SK-N-SH treated with all-trans-retinoic acid at 6 μM for 48 hours (cell line): ENCODE measurements around the gene HOXA13.

Source experiments
- ATAC-seq: fragments of 200-7000 bp; cut with Tn5 transposase; 3 replicates; pipeline ENCODE4 v1.9.1; 2020; ENCODE audit warnings: mild to moderate bottlenecking, moderate library complexity
- ARNTL ChIP-seq: fragments of 450-650 bp; formaldehyde crosslinking; IDR thresholded peaks from 2 replicates; pipeline ENCODE4 v1.5.0; 2020; ENCODE audit warnings: low read depth, mild to moderate bottlenecking, moderate library complexity, borderline replicate concordance
- BACH2 ChIP-seq: fragments of 250-450 bp; sonication (Bioruptor Pico); IDR thresholded peaks from 2 replicates; pipeline ENCODE4 v1.9.0; 2021; ENCODE audit warnings: mild to moderate bottlenecking, borderline replicate concordance
- CSDC2 ChIP-seq: fragments of 250-450 bp; sonication (Bioruptor Pico); IDR thresholded peaks from 2 replicates; pipeline ENCODE4 v1.5.0; 2020; ENCODE audit warnings: mild to moderate bottlenecking, moderate library complexity
- ESRRG ChIP-seq: fragments of 250-450 bp; sonication (Bioruptor Pico); IDR thresholded peaks from 2 replicates; pipeline ENCODE4 v1.6.1; 2021; ENCODE audit warnings: mild to moderate bottlenecking
- GLIS3 ChIP-seq: fragments of 250-450 bp; sonication (Bioruptor Pico); IDR thresholded peaks from 2 replicates; pipeline ENCODE4 v1.5.0; 2020; ENCODE audit warnings: mild to moderate bottlenecking, moderate library complexity
- ISL1 ChIP-seq: fragments of 250-450 bp; sonication (Bioruptor Pico); IDR thresholded peaks from 2 replicates; pipeline ENCODE4 v2.1.2; 2022; ENCODE audit warnings: mild to moderate bottlenecking, moderate library complexity
- OSR1 ChIP-seq: fragments of 250-450 bp; sonication (Bioruptor Pico); IDR thresholded peaks from 2 replicates; pipeline ENCODE4 v1.8.0; 2022; ENCODE audit warnings: moderate library complexity, mild to moderate bottlenecking, inconsistent platforms
- PPARA ChIP-seq: fragments of 250-450 bp; sonication (Bioruptor Pico); IDR thresholded peaks from 2 replicates; pipeline ENCODE4 v1.5.0; 2020; ENCODE audit warnings: mild to moderate bottlenecking, borderline replicate concordance
- RARB ChIP-seq: fragments of 250-450 bp; sonication (Bioruptor Pico); IDR thresholded peaks from 2 replicates; pipeline ENCODE4 v1.8.0; 2021; ENCODE audit warnings: mild to moderate bottlenecking, moderate library complexity
- SNAI2 ChIP-seq: fragments of 250-450 bp; sonication (Bioruptor Pico); IDR thresholded peaks from 2 replicates; pipeline ENCODE4 v1.5.0; 2020; ENCODE audit warnings: mild to moderate bottlenecking, moderate library complexity
- TCF4 ChIP-seq: fragments of 250-450 bp; sonication (Bioruptor Pico); IDR thresholded peaks from 2 replicates; pipeline ENCODE4 v1.8.0; 2021; ENCODE audit warnings: mild to moderate bottlenecking, moderate library complexity, borderline replicate concordance
- TOX ChIP-seq: fragments of 250-450 bp; sonication (Bioruptor Pico); IDR thresholded peaks from 2 replicates; pipeline ENCODE4 v1.8.0; 2021; ENCODE audit warnings: mild to moderate bottlenecking, moderate library complexity, borderline replicate concordance
- ZC3H10 ChIP-seq: fragments of 250-450 bp; sonication (Bioruptor Pico); IDR thresholded peaks from 2 replicates; pipeline ENCODE4 v1.5.1; 2021; ENCODE audit warnings: mild to moderate bottlenecking, moderate library complexity
- ZFP3 ChIP-seq: fragments of 250-450 bp; sonication (Bioruptor Pico); IDR thresholded peaks from 2 replicates; pipeline ENCODE4 v1.5.0; 2020; ENCODE audit warnings: mild to moderate bottlenecking, moderate library complexity
- ZFP30 ChIP-seq: fragments of 450-650 bp; formaldehyde crosslinking; IDR thresholded peaks from 2 replicates; pipeline ENCODE4 v1.5.0; 2022; ENCODE audit warnings: mild to moderate bottlenecking, moderate library complexity
- ZNF565 ChIP-seq: fragments of 450-650 bp; formaldehyde crosslinking; conservative IDR thresholded peaks from 2 replicates; pipeline ENCODE4 v1.5.0; 2020; ENCODE audit warnings: low read depth, mild to moderate bottlenecking, moderate library complexity
- ZNF70 ChIP-seq: fragments of 450-650 bp; formaldehyde crosslinking; IDR thresholded peaks from 2 replicates; pipeline ENCODE4 v1.5.0; 2020; ENCODE audit warnings: mild to moderate bottlenecking, moderate library complexity
- ZNF8 ChIP-seq: fragments of 450-650 bp; formaldehyde crosslinking; IDR thresholded peaks from 2 replicates; pipeline ENCODE4 v1.5.0; 2020; ENCODE audit warnings: mild to moderate bottlenecking, moderate library complexity
- TF ChIP-seq, protein P1 (sequence below): fragments of 250-450 bp; sonication (Bioruptor Pico); IDR thresholded peaks from 2 replicates; pipeline ENCODE4 v1.5.0; 2020; ENCODE audit warnings: mild to moderate bottlenecking, moderate library complexity
- TF ChIP-seq, protein P2 (sequence below): fragments of 250-450 bp; sonication (Bioruptor Pico); IDR thresholded peaks from 2 replicates; pipeline ENCODE4 v1.8.0; 2020; ENCODE audit warnings: mild to moderate bottlenecking, moderate library complexity, borderline replicate concordance
- TF ChIP-seq, protein P3 (sequence below): fragments of 250-450 bp; sonication (Bioruptor Pico); IDR thresholded peaks from 2 replicates; pipeline ENCODE4 v1.5.1; 2021; ENCODE audit warnings: mild to moderate bottlenecking, moderate library complexity
- TF ChIP-seq, protein P4 (sequence below): fragments of 250-450 bp; sonication (Bioruptor Pico); IDR thresholded peaks from 2 replicates; pipeline ENCODE4 v1.8.0; 2021; ENCODE audit warnings: low read depth, mild to moderate bottlenecking, moderate library complexity, borderline replicate concordance

Gene HOXA13

DNA sequence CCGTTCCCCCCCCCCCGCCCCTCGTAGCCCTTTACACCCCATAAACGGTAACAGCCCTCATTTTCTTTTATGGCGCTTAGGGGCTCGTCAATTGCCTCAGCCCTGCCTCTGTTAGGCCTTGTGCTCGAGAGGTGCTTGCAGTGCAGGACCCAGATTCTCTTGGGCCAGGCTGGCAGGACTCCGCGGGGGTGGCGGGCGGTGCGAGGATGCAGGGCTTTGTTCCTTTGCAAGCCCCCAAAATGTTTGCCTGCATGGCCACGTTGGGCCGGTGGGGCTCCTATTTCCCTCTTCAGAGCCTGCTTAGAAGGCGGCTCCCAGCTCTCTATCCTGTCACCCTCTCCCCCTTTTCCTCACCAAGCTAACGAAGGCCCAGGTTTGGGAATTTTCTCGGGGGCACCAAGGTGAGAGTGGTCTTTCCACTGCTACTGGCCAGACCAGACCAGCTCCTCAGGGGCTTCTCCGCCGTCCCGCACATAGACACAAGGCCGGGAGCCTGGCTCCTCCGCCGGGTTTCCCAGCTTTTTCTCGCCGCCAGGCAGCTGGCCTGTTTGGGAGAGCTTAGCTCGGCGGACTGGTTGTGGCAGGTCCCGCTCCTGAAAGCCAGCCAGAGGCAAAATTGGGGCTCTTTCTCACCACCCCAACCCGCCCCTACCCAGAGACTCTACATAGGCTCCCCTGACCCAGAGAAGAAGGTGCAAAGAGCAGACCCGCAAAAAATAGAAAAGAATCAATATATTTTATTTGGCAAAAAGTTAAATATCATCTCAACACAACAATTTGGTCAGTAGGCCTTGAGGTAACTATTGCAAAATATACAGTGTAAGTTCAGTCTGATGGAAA is 38.0 kb downstream of the HOXA13 start (continued):
- no peak for TF ChIP-seq ZFP3 (CRISPR knock-in tag)
- TF ChIP-seq BACH2 (CRISPR knock-in tag), result no peak
- TF ChIP-seq, all 23 proteins: peak for 0

DNA sequence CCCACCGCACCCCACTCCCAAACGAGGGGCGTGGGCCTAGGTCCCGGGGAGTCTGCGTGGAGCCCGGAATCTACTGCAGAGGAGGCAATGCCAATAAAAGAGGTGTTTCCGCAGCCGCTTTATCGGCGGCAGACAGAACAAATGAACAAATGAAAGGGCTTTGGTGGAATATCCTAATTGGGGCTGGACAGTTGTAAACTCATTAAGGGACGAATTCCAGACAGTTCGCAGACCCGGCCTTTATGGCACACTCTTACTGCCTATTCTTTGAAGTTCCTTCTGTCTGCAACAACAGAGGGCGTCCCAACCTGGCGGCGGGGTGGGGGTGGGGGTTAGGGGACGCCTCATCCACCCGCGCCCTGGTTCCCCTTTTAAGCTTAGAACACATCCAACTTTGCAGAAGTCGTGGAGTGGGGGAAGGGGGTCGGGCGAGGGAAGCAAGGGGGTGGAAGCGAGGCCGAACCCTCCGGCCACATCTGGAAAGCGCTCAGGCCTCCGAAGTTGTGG is 38.6 kb downstream of the HOXA13 start:
- no peak for ATAC-seq
- TF ChIP-seq, protein P1, sequence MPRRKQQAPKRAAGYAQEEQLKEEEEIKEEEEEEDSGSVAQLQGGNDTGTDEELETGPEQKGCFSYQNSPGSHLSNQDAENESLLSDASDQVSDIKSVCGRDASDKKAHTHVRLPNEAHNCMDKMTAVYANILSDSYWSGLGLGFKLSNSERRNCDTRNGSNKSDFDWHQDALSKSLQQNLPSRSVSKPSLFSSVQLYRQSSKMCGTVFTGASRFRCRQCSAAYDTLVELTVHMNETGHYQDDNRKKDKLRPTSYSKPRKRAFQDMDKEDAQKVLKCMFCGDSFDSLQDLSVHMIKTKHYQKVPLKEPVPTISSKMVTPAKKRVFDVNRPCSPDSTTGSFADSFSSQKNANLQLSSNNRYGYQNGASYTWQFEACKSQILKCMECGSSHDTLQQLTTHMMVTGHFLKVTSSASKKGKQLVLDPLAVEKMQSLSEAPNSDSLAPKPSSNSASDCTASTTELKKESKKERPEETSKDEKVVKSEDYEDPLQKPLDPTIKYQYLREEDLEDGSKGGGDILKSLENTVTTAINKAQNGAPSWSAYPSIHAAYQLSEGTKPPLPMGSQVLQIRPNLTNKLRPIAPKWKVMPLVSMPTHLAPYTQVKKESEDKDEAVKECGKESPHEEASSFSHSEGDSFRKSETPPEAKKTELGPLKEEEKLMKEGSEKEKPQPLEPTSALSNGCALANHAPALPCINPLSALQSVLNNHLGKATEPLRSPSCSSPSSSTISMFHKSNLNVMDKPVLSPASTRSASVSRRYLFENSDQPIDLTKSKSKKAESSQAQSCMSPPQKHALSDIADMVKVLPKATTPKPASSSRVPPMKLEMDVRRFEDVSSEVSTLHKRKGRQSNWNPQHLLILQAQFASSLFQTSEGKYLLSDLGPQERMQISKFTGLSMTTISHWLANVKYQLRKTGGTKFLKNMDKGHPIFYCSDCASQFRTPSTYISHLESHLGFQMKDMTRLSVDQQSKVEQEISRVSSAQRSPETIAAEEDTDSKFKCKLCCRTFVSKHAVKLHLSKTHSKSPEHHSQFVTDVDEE (CRISPR knock-in tag), result no peak
- TF ChIP-seq CSDC2 (no peak), BACH2 (CRISPR knock-in tag) (no peak), GLIS3 (no peak), ZNF70 (CRISPR knock-in tag) (no peak), ISL1 (CRISPR knock-in tag) (no peak), RARB (no peak), TOX (CRISPR knock-in tag) (no peak), ZNF8 (no peak), ZNF565 (CRISPR knock-in tag) (no peak), ZFP3 (CRISPR knock-in tag) (no peak), TCF4 (CRISPR knock-in tag) (no peak), OSR1 (CRISPR knock-in tag) (no peak), ESRRG (no peak), SNAI2 (CRISPR knock-in tag) (no peak), ZFP30 (CRISPR knock-in tag) (no peak), ARNTL (no peak)
- TF ChIP-seq, protein P2, sequence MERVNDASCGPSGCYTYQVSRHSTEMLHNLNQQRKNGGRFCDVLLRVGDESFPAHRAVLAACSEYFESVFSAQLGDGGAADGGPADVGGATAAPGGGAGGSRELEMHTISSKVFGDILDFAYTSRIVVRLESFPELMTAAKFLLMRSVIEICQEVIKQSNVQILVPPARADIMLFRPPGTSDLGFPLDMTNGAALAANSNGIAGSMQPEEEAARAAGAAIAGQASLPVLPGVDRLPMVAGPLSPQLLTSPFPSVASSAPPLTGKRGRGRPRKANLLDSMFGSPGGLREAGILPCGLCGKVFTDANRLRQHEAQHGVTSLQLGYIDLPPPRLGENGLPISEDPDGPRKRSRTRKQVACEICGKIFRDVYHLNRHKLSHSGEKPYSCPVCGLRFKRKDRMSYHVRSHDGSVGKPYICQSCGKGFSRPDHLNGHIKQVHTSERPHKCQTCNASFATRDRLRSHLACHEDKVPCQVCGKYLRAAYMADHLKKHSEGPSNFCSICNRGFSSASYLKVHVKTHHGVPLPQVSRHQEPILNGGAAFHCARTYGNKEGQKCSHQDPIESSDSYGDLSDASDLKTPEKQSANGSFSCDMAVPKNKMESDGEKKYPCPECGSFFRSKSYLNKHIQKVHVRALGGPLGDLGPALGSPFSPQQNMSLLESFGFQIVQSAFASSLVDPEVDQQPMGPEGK, result no peak
- TF ChIP-seq, protein P3, sequence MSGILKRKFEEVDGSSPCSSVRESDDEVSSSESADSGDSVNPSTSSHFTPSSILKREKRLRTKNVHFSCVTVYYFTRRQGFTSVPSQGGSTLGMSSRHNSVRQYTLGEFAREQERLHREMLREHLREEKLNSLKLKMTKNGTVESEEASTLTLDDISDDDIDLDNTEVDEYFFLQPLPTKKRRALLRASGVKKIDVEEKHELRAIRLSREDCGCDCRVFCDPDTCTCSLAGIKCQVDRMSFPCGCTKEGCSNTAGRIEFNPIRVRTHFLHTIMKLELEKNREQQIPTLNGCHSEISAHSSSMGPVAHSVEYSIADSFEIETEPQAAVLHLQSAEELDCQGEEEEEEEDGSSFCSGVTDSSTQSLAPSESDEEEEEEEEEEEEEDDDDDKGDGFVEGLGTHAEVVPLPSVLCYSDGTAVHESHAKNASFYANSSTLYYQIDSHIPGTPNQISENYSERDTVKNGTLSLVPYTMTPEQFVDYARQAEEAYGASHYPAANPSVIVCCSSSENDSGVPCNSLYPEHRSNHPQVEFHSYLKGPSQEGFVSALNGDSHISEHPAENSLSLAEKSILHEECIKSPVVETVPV (CRISPR knock-in tag), result no peak
- TF ChIP-seq, protein P4, sequence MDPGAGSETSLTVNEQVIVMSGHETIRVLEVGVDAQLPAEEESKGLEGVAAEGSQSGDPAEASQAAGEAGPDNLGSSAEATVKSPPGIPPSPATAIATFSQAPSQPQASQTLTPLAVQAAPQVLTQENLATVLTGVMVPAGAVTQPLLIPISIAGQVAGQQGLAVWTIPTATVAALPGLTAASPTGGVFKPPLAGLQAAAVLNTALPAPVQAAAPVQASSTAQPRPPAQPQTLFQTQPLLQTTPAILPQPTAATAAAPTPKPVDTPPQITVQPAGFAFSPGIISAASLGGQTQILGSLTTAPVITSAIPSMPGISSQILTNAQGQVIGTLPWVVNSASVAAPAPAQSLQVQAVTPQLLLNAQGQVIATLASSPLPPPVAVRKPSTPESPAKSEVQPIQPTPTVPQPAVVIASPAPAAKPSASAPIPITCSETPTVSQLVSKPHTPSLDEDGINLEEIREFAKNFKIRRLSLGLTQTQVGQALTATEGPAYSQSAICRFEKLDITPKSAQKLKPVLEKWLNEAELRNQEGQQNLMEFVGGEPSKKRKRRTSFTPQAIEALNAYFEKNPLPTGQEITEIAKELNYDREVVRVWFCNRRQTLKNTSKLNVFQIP (CRISPR knock-in tag), result no peak

DNA sequence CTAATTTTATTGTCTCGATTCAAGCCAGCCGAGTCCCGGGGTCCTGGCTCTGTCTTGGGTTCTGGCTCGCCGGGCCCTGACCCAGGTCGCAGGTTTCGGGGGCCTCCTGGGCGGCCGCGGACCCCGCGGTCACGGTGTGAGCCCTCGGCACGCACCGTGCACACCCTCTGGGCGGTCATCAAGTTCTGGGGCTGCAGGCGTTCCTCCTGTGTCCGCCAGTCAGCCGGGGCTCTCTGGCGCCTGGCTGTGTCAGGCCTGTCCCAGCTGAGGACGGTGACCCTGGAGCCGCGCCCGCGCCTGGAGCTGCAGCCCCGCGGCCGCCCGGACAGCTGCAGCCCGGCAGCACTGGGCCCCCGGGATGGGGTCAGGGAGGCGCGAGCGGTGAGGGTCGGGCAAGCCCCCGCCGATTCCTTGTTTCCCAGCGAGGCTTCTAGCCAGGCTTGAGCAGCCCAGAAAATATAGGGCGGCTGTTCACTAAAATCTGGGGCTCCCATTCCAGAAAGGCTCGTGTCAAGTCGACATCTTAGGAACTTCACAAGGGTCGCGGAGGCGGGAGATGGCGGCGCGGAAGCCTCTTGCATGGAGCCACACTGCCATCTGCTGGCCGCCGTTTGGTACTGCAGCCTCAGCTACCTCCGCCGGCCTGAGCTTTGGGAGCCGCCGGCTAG is 39.2 kb downstream of the HOXA13 start:
- TF ChIP-seq ESRRG, result no peak
- no peak for TF ChIP-seq PPARA (CRISPR knock-in tag)
- TF ChIP-seq ZNF70 (CRISPR knock-in tag), result no peak
- no peak for TF ChIP-seq OSR1 (CRISPR knock-in tag)
- TF ChIP-seq ZFP30 (CRISPR knock-in tag), result no peak
- no peak for TF ChIP-seq ZFP3 (CRISPR knock-in tag)
- TF ChIP-seq SNAI2 (CRISPR knock-in tag), result no peak
- TF ChIP-seq ZC3H10, result no peak
- TF ChIP-seq ISL1 (CRISPR knock-in tag), result no peak
- TF ChIP-seq GLIS3, result no peak
- TF ChIP-seq ARNTL, result no peak
- TF ChIP-seq, protein P1 (CRISPR knock-in tag), result no peak

More for the DNA sequence above, 39.2 kb downstream of the HOXA13 start:
- ATAC-seq, result peak; percentile 85
